HepG2 (cell line): Measurements from ENCODE around the gene MYO5A. TPM values are rescaled to one million over a fixed set of nuclear protein-coding genes. Genes with fewer than 3 reads are reported as not detected.
"Not testable (repeated sequence)": the region's sequence is repeated elsewhere in the genome, so short reads cannot be mapped to it uniquely, and the experiment has no call there.

ENCODE experiments used
- ATAC-seq: fragments of 200-7000 bp; cut with Tn5 transposase; 3 replicates; pipeline ENCODE4 v1.9.1; 2020; ENCODE audit warnings: mild to moderate bottlenecking, moderate library complexity
- BruUV-seq: library from RNA; stranded (reverse); fragments of 400-500 nt; replicated peaks from 2 replicates; lab custom pipeline; 2021; lab: Mats Ljungman, UMichigan
- CTCF ChIA-PET: fragments of 300-600 bp; formaldehyde crosslinking; extraction: SDS; loops from one replicate; lab custom pipeline; 2021; ENCODE audit warnings: low total read pairs, inconsistent platforms, low intra/inter-chr PET ratio; lab: Yijun Ruan, JAX
- POLR2A ChIA-PET: fragments of 350-600 bp; sonication (Branson Sonifier 250); formaldehyde crosslinking; loops from one replicate; lab custom pipeline; 2020; ENCODE audit warnings: antibody characterized with exemption, inconsistent platforms; lab: Yijun Ruan, JAX
- DNase-seq: peaks from one replicate; pipeline ENCODE4 v3.0.0-alpha.2; 2015; ENCODE audit warnings: low spot score
- FAIRE-seq: peaks from 3 replicates; lab custom pipeline; 2011; peaks lifted over from hg19 to GRCh38; lab: Jason Lieb, UNC
- H2AFZ ChIP-seq: one replicate; pipeline ENCODE4 v1.6.1; 2011; ENCODE audit warnings: low read length, inconsistent platforms
- H3K27ac ChIP-seq: fragments of 300-600 bp; 3 replicates; pipeline ENCODE4 v1.8.0; 2011; ENCODE audit warnings: mixed run types, mild to moderate bottlenecking, mixed read lengths, low read length, inconsistent platforms; ENCODE audit not compliant: insufficient read depth; ENCODE audit errors: extremely low read length
- H3K27me3 ChIP-seq, 2 experiments: fragments of 200-600 bp in 1 of 2; 2 replicates in 1 of 2; 3 replicates in 1 of 2; pipeline versions ENCODE4 v1.6.0 to v1.8.0; 2011; ENCODE audit warnings: low read length in 2 of 2, mild to moderate bottlenecking in 2 of 2, moderate library complexity in 2 of 2, inconsistent platforms in 1 of 2; ENCODE audit not compliant: insufficient read depth in 2 of 2, control insufficient read depth in 1 of 2
- H3K36me3 ChIP-seq, 2 experiments: fragments of 200-600 bp in 1 of 2; replicated peaks in 1 of 2; 2 replicates in 1 of 2; 3 replicates in 1 of 2; pipeline versions ENCODE4 v1.5.1 to v1.8.0; 2011; ENCODE audit warnings: low read length in 2 of 2, inconsistent platforms in 1 of 2; ENCODE audit not compliant: insufficient read depth in 2 of 2, control insufficient read depth in 1 of 2
- H3K4me1 ChIP-seq: 2 replicates; pipeline ENCODE4 v1.5.1; 2012; ENCODE audit warnings: low read length, inconsistent platforms; ENCODE audit not compliant: insufficient read depth
- H3K4me2 ChIP-seq: 2 replicates; pipeline ENCODE4 v1.6.0; 2011; ENCODE audit warnings: low read depth, low read length, inconsistent platforms
- H3K4me3 ChIP-seq, 3 experiments: fragments of 200-600 bp in 1 of 3; sonication (generic), shearing (Covaris generic) in 1 of 3; replicated peaks in 1 of 3; 2 replicates each; pipeline ENCODE4 v1.5.1; 2011 to 2016; ENCODE audit warnings: low read length in 3 of 3, inconsistent platforms in 2 of 3, low read depth in 2 of 3, mild to moderate bottlenecking in 2 of 3, control low read depth in 1 of 3, mixed read lengths in 1 of 3; ENCODE audit not compliant: insufficient read depth in 1 of 3
- H3K79me2 ChIP-seq: one replicate; pipeline ENCODE4 v1.6.1; 2011; ENCODE audit warnings: low read length, inconsistent platforms; ENCODE audit not compliant: insufficient read depth
- H3K9ac ChIP-seq: 2 replicates; pipeline ENCODE4 v1.6.0; 2011; ENCODE audit warnings: mild to moderate bottlenecking, low read depth, low read length, inconsistent platforms; ENCODE audit not compliant: insufficient read depth
- H3K9me3 ChIP-seq: 2 replicates; pipeline ENCODE4 v1.5.1; 2012; ENCODE audit warnings: mild to moderate bottlenecking, low read length
- H4K20me1 ChIP-seq: 2 replicates; pipeline ENCODE4 v1.6.0; 2011; ENCODE audit warnings: inconsistent platforms, mild to moderate bottlenecking, low read length, moderate library complexity; ENCODE audit not compliant: insufficient read depth
- ARNTL ChIP-seq: sonication (generic); formaldehyde crosslinking; IDR thresholded peaks from 2 replicates; pipeline ENCODE4 v1.4.0; 2020; ENCODE audit warnings: mild to moderate bottlenecking, missing genetic modification reagents
- MAFF ChIP-seq: IDR thresholded peaks from 2 replicates; pipeline ENCODE4 v1.6.1; 2011; ENCODE audit warnings: low read depth, low read length, improper control_type of control experiment
- MAFG ChIP-seq: sonication (generic); formaldehyde crosslinking; IDR thresholded peaks from 2 replicates; pipeline ENCODE4 v1.5.1; 2020; ENCODE audit warnings: mild to moderate bottlenecking, missing genetic modification reagents
- MAFK ChIP-seq, 2 experiments: IDR thresholded peaks in 1 of 2; conservative IDR thresholded peaks in 1 of 2; 2 replicates each; pipeline ENCODE4 v1.6.1; 2011; ENCODE audit warnings: improper control_type of control experiment in 2 of 2, low read length in 2 of 2
- YEATS2 ChIP-seq: sonication (generic); formaldehyde crosslinking; IDR thresholded peaks from 2 replicates; pipeline ENCODE4 v1.4.0; 2020; ENCODE audit warnings: missing genetic modification reagents, borderline replicate concordance
- ZFP36 ChIP-seq: fragments of 150-350 bp; IDR thresholded peaks from 2 replicates; pipeline ENCODE4 v1.6.1; 2018; ENCODE audit warnings: borderline replicate concordance, low read length, low read depth; ENCODE audit not compliant: partially characterized antibody
- ZNF143 ChIP-seq: sonication (generic); formaldehyde crosslinking; IDR thresholded peaks from 2 replicates; pipeline ENCODE4 v1.4.0; 2020; ENCODE audit warnings: missing genetic modification reagents
- WGBS: methylation state at CpG from one replicate; pipeline ENCODE4 v1.1.6; 2017; ENCODE audit warnings: low lambda C conversion rate; 5-methylcytosine and 5-hydroxymethylcytosine counted together
- in situ Hi-C: cut with HindIII; loops from 2 replicates; pipeline ENCODE4 v1.10.0; 2017; ENCODE audit warnings: low pct_unique_long_range_greater_than_20kb; ENCODE audit not compliant: extremely low pct_ligation_motif_present
- intact Hi-C: fragments of 100-400 bp; cut with micrococcal nuclease; formaldehyde crosslinking; loops from one replicate; pipeline ENCODE4 v1.10.0; 2022; ENCODE audit not compliant: unreplicated experiment
- polyA plus RNA-seq, 8 experiments: library from polyadenylated mRNA; depleted of rRNA in 3 of 8; stranded (reverse) in 7 of 8; unstranded in 1 of 8; fragments of >200 nt; fragmentation: Illumina TruSeq in 4 of 8; extraction: Trizol in 4 of 8; gene quantifications; 2 replicates each; pipeline versions ENCODE4 v1.2.1 to v1.2.3, GENCODE V29; 2011 to 2016; ENCODE audit warnings: low read depth in 4 of 8, missing spikeins in 1 of 8, mixed read lengths in 1 of 8; ENCODE audit not compliant: insufficient read depth in 1 of 8
- total RNA-seq, 5 experiments: library from RNA; depleted of rRNA; stranded (reverse); fragments of >200 nt; fragmentation: Illumina TruSeq; extraction: Trizol; gene quantifications; 2 replicates each; pipeline ENCODE4 v1.2.3, GENCODE V29; 2016; ENCODE audit warnings: low read depth in 1 of 5
- TF ChIP-seq, protein P1 (sequence below): sonication (generic); formaldehyde crosslinking; IDR thresholded peaks from 2 replicates; pipeline ENCODE4 v1.4.0; 2020; ENCODE audit warnings: missing genetic modification reagents

Gene MYO5A
- total and polyA plus RNA-seq, 2 of the 13 experiments (the other 11 are each of a cell fraction or from before 2014, with no cell fraction given), result 2.8 to 4.8 TPM

DNA sequence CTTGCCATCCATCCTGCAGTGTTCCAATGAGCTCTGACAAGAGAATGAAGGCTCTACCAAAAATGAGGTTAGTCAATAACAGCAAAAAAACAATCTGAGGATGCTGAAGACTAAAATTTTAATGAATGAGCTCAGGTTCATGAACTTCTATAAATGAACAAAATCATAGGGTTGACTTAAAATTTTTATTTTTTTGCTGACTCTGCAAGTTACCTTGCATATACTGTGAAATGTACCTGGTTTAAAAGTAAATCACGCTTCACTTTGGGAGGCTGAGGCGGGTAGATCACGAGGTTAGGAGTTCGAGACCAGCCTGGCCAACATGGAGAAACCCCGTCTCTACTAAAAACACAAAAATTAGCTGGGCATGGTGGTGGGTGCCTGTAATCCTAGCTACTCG is 85.5 kb downstream of the MYO5A start:
- POLR2A ChIA-PET, result interaction anchor here (1.1 kb wide), 1 partner anchor 155 kb away, joined by 3 read pairs; no protein-coding TSS in a partner anchor
- FAIRE-seq, CTCF ChIA-PET, H3K36me3 ChIP-seq, ATAC-seq, H3K4me2 ChIP-seq, H3K4me1 ChIP-seq: not testable (repeated sequence)
- TF ChIP-seq MAFG, result 0 out of 2 replicates have a peak, but pooled peaks have one; percentile 14
- peak; percentile 98 for TF ChIP-seq MAFF
- TF ChIP-seq MAFK (conservative IDR thresholded peaks at IDR 0.05 in 1 of 2, IDR thresholded peaks at IDR 0.05 in 1 of 2; ENCODE audit: low read length in 2 of 2), result peak; percentile 96 to 98
- TF ChIP-seq, all 625 proteins: peak for 3; not testable (repeated sequence) for 622
- H3K9ac ChIP-seq, H2AFZ ChIP-seq, BruUV-seq, intact Hi-C loops, H3K4me3 ChIP-seq, H4K20me1 ChIP-seq, H3K27ac ChIP-seq, H3K27me3 ChIP-seq, in situ Hi-C loops, H3K79me2 ChIP-seq, H3K9me3 ChIP-seq, DNase-seq: not testable (repeated sequence)
- WGBS, result 48% methylated on average over 6 of the region's 6 CpGs

DNA sequence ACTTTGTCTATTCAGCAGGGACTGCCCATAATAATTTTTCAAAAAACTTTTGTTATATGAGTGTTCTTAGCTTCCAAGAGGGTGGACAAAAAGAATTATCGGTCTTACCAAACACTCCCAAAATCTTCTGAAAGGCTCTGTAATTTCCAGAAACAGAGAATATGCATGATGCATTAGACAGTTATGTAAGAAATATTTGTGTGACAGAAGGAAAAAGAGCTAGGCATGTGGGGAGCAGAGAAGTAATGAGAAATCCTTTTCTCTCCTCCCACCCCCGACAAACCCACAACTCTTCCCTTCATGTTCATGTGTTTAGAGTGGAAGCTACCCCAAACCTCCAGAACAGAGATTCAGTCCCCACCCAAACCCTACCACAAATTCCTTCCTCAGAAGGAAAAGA is 86.8 kb downstream of the MYO5A start:
- in situ Hi-C loops, result no loop called here
- TF ChIP-seq, protein P1, sequence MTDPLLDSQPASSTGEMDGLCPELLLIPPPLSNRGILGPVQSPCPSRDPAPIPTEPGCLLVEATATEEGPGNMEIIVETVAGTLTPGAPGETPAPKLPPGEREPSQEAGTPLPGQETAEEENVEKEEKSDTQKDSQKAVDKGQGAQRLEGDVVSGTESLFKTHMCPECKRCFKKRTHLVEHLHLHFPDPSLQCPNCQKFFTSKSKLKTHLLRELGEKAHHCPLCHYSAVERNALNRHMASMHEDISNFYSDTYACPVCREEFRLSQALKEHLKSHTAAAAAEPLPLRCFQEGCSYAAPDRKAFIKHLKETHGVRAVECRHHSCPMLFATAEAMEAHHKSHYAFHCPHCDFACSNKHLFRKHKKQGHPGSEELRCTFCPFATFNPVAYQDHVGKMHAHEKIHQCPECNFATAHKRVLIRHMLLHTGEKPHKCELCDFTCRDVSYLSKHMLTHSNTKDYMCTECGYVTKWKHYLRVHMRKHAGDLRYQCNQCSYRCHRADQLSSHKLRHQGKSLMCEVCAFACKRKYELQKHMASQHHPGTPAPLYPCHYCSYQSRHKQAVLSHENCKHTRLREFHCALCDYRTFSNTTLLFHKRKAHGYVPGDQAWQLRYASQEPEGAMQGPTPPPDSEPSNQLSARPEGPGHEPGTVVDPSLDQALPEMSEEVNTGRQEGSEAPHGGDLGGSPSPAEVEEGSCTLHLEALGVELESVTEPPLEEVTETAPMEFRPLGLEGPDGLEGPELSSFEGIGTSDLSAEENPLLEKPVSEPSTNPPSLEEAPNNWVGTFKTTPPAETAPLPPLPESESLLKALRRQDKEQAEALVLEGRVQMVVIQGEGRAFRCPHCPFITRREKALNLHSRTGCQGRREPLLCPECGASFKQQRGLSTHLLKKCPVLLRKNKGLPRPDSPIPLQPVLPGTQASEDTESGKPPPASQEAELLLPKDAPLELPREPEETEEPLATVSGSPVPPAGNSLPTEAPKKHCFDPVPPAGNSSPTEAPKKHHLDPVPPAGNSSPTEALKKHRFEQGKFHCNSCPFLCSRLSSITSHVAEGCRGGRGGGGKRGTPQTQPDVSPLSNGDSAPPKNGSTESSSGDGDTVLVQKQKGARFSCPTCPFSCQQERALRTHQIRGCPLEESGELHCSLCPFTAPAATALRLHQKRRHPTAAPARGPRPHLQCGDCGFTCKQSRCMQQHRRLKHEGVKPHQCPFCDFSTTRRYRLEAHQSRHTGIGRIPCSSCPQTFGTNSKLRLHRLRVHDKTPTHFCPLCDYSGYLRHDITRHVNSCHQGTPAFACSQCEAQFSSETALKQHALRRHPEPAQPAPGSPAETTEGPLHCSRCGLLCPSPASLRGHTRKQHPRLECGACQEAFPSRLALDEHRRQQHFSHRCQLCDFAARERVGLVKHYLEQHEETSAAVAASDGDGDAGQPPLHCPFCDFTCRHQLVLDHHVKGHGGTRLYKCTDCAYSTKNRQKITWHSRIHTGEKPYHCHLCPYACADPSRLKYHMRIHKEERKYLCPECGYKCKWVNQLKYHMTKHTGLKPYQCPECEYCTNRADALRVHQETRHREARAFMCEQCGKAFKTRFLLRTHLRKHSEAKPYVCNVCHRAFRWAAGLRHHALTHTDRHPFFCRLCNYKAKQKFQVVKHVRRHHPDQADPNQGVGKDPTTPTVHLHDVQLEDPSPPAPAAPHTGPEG (CRISPR knock-in tag), result no peak
- no peak for TF ChIP-seq ARNTL (CRISPR knock-in tag)
- no peak for TF ChIP-seq ZNF143 (CRISPR knock-in tag)
- no peak for TF ChIP-seq YEATS2 (CRISPR knock-in tag)
- TF ChIP-seq ZFP36, result no peak

More for the DNA sequence above, 86.8 kb downstream of the MYO5A start:
- Histone ChIP-seq H3K9ac (no peak overlapping the region), H2AFZ (no peak overlapping the region), H3K4me3 (no peak overlapping the region), H3K4me1 (peaks cover 5% of the 10 kb centered on the region; the same call in 1 of the 2 replicates), H3K9me3 (no peaks in the 10 kb centered on the region), H3K27me3 (no peaks in the 10 kb centered on the region), H4K20me1 (no peaks in the 10 kb centered on the region), H3K27ac (no peak overlapping the region), H3K79me2 (no peaks in the 10 kb centered on the region), H3K4me2 (no peak overlapping the region), H3K36me3 (no peaks in the 10 kb centered on the region)
- ATAC-seq (no peak), FAIRE-seq (no peak), DNase-seq (no peak)
- ChIA-PET POLR2A (no interaction called here), CTCF (no interaction called here)
- no TSS peak for BruUV-seq
- WGBS, result 36% methylated on average over 2 of the region's 2 CpGs
- intact Hi-C loops, result no loop called here
